HG03342 (cell line): ENCODE data around the gene B4GALNT2.

Experiments
- ATAC-seq: cut with Tn5 transposase; IDR thresholded peaks from one replicate; pipeline ENCODE4 v1.9.1; 2021; ENCODE audit warnings: mild to moderate bottlenecking, moderate library complexity; ENCODE audit not compliant: unreplicated experiment

B4GALNT2 gene

DNA sequence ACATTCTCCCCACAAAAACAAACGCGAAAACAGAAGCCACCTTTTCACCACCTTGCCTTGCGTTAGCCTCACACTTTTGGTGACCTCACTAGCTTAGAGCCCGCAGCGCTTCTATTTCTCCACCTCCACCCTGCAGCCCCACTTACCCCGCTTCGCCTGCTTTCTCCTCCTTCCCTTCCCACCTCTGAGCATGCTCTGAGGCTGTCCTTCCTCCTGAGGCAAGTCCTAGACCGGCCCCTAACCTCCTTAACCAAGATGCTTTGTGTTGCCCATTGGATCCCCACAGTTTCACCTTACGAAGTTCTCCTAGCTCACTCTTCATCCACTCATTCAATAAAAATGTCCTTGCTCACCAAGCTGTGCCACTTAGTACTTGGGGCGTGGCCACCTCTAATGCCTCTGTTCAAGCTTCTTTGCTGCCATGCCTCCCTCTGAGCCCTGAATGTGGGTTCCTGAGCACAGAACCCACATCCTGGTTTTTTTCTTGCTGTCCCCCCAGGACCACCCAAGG is 76.5 kb downstream of the B4GALNT2 start:
- no peak for ATAC-seq

DNA sequence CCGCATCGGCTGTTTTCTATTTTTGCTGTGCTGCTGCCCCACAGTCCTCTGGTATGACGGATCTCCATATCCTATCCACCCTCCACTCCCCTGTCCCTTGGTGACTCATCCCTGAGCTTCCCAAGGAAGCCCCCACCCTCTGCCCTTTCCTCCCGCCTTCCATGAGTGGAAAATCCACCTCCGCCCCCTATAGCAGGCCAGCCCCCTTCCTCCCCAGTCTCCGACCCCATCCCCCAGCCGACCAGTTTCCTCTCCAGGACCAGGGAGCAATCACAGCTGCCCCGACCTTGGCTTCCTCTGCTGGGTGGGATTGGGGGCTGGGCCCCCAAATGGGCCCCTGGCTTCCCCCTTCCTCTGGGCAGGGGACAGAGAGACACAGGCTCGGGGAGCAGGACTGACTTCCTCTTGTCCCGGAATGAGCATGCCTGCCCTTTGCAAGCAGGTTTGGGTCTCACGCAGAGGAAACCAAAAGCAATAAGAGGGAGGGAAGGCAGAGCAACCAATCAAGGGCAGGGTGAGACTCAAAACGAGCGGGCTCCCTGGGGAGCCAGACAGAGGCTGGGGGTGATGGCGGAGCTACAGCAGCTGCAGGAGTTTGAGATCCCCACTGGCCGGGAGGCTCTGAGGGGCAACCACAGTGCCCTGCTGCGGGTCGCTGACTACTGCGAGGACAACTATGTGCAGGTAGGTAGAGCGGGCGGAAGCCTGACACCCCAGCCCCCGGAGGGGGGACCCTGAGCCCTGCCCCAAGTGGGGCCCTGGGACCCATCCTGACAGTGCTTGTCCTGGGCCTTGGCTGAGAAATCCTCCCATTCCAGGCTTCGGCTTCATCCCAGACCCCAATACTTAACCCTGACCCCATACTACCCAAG is 77.8 kb downstream of the B4GALNT2 start, which contains the start of the genes ABI3 and GNGT2:
Gene ABI3, plus strand, starts transcription at position 550 of the 872 bp plus-strand sequence. Its CDS starts 18 bp downstream, at position 568.
Gene GNGT2, minus strand, starts transcription at position 417 of the 872 bp plus-strand sequence. CDS start 3,152 bp downstream, outside the sequence.
- ATAC-seq, result peak; percentile 80

DNA sequence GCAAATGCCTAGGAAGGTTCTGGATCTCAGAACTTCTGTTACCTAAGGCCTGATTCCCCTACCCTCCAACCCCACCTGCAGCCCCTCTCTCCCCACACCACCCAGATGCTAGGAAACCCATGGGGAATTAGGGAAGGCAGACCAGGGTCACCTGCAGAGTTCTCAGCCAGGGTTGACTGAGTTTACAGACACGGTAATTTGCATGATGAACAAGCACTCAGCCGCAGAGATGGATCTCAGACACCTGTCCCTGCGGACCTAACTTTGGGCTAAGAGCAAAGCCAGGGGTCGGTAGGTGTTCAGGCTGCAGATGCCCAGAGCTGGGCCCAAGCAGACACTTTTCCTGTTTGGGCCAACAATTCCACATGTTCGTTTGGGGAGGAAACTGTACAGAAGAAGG is 80.8 kb downstream of the B4GALNT2 start:
- no peak for ATAC-seq

DNA sequence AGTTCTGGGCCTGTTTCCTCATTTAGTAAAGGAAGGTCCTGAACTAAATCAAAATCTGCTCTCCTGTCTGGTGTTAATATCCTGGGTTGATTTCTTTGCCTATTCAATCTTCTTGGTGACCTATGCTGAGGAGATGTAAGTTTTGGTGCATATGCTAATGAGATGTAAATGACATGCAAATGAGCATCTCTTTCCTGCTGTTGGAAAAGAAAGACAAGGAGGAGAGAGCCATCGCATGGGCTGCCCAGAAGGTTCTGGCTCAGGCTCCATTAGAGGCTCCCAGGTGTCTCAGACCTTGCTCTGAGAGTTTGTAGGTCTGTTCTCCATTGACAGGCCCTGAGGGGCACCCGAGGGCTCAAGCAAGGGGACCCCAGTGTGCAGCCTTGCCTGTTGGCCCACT is 81.3 kb downstream of the B4GALNT2 start:
- ATAC-seq, result no peak

DNA sequence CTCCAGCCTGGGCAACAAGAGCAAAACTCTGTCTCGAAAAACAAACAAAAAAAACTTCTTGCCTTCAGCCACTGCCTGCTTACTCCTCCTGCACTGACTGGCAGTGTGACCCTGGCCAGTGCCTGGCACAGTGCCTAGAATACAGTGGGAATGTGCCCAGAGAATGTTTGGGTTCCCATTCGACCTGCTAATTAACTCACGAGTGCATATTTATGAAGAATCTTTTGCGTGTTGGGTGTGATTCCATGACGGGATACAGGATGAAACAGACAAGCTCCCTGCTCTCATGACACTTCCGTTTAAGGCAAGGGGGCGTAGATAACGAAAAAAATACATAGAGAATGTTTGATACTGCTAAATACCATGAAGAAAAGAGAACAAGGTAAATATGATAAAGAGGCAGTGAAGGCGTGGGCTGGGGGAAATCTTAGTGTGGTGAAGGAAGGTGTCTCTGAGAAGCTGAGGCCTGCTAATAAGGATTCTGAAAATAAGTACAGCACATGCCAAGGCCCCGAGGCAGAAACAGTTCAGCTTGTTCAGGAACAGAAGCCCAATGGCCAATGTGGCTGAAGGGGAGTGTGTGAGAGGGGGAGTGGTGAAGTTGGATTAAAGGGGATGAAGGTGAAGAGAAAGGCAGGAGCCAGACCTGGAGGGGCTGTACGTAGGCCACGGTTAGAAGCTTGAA is 82.2 kb downstream of the B4GALNT2 start:
- no peak for ATAC-seq

DNA sequence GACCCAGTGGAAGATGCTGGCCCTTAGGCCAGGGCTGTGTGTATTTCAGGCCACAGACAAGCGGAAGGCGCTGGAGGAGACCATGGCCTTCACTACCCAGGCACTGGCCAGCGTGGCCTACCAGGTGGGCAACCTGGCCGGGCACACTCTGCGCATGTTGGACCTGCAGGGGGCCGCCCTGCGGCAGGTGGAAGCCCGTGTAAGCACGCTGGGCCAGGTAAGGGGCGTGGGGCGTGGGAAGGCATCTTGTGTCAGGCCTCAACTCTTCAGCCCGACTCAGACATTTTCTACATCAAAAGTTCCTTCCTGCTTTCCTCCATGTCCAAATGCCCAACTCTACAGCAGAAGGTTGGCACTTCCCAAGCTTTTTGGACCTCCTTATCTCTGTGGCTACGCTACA is 83.9 kb downstream of the B4GALNT2 start:
- no peak for ATAC-seq

DNA sequence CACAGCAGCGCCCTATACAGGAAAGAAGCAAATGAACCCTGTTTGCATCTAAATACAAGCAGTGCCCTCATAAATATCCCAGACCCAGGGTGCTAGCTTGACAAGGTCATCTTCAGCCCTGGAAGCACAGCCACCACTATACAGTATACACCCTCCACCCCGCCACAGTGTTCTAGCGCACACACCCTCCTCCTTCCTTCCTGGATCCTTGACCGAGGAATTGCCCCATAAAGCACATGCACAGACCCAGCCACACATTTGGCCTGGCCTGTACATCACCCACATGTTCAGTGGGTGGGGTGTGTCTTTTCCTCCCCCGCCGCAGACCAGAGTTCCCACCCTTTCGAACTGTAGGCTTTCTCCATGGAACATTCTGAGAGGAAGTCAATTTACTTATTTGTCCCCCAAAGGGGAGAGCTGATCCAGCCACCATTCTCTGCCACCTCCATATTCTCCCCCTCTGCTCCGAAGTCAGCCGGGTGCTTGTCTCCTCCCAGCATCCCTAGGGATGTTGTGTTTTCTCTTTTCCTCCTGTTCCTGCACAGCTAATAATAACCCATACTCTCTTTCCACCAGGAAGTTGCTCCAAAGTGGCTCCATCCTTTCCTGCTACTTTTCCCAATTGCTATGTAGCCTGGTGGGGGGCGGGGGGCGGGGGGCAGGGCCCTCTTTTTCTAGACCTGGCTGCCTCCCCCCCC is 84.5 kb downstream of the B4GALNT2 start:
- no peak for ATAC-seq

DNA sequence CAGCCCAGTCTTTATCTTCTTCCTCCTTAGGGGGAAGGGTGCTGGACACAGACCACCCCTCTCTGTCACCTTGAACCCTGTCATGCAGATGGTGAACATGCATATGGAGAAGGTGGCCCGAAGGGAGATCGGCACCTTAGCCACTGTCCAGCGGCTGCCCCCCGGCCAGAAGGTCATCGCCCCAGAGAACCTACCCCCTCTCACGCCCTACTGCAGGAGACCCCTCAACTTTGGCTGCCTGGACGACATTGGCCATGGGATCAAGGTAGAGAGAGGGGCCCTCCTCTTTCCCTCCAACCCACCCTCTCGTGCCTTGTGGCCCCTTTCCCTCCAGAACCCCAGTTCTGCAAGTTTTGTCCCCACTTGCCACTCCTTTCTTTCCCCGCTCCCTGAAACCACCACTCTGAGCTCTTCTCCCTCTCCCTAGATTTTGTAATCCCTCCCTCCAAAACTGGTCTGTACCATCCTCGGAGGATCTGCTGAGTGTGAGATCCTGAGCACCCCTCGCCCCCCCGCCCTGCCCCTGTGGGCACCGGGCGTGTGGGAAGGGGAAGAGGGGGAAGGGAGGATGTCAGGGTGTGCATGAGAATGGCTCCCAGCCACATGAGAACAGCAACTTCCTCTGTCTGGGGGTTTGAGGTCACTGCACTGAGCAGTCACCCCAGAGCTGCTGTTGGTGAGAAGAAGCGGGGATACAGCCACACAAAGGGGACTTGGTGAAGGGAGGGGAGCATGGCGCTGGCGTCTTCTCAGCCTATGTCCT is 85.3 kb downstream of the B4GALNT2 start:
- peak; percentile 40 for ATAC-seq

DNA sequence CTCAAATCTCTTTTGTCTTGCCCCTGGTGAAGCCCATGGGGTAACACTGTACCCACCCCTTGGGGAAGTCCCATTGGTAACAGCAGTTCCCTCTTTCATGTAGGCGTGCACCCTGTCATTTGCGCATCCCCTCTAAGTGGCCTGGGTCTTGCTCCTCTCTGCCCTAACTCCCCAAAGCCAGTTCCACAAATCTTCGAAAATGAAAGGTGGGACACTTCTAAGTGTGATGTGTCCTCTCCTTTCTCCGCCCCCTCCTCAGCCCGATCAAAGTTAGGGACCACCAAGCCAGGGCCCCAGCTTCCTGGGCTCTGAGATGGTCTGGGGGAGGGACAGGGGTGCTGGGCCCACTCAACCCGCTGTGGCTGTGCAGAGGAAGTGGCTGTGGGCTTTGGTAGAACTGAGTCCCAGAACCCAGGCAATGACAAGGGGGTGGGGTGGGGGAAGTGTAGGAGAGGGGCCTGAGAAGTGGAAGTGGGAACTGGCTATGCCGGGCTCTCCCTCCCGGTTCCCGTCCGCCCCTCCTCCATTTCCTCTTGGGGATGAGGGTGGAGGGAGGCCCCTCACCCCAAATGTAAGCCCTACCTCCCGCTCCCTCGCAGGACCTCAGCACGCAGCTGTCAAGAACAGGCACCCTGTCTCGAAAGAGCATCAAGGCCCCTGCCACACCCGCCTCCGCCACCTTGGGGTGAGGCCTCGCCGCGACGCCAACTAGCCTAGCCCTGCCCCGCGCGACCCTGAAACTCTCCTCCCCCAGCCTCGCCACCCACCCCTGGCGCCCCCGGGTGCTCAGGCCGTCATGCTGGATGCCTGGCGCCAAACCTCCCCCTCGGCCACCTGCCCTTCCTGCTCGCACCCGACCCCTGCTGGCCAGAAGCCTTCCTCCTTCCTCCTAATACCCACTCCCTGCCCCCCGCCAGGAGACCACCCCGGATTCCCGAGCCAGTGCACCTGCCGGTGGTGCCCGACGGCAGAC is 86.7 kb downstream of the B4GALNT2 start:
- ATAC-seq, result peak; percentile 32

DNA sequence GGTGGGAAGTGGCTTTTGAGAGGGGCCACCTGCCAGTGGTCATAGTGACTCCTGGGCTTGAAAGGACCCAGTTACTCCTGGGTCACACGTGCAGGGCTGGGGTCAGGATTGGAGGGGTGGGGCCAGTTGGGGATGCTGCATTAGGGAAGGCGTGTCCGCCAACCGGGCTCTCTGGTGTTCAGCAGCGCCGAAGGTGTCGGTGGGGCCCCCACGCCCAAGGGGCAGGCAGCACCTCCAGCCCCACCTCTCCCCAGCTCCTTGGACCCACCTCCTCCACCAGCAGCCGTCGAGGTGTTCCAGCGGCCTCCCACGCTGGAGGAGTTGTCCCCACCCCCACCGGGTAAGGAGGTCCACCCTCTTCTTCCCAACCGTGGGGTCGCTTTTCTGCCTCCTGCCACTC is 87.4 kb downstream of the B4GALNT2 start:
- no peak for ATAC-seq

DNA sequence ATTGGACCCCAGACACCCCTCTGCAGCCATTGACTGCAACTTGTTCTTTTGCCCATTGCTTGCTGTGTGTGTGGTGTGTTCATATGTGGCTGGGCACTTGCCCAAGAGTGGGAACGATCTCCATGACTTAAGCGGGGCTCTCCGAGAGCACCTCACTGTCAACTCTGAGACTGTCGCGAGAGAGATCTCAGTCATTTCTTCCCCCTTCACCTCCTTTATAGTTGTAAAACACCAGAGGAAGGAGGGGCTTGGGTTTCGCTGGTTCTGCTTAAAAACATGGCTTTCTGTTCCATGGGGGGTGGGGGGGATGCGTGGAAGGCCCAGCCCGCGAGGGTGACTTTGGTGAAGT is 90.6 kb downstream of the B4GALNT2 start:
- ATAC-seq, result no peak

DNA sequence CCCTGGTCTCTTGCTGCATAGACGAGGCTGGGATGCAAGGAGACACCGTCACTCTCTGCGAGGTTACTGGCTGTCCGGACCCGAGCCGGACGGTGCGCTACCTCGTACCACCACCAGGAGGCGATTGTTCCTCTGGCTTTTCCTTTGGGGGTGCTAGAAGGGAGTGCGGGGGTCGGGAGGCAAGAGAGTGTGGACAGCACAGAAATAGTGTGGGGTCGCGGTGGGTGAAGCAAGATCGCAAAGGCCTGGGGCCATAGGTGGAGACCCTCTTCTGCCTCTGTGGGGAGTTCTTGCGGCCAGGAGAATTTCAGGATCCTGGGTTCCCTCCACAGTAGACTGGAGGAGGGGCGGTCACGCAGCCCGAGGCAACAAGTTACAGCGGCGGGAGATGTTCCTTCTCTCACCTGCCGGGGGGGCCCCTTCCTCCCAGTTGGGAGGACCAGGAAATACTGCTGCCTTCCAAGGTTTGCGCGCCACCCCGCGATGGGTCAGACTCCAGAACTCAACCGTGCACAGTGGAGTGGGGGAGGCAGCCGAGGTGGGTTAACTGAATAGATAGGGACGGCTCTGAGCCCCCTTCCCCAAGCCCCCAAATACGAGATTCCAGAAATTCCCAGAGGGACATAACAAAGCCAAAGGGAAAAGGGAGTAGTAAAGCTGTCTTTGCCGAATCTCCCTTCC is 91.1 kb downstream of the B4GALNT2 start:
- no peak for ATAC-seq

DNA sequence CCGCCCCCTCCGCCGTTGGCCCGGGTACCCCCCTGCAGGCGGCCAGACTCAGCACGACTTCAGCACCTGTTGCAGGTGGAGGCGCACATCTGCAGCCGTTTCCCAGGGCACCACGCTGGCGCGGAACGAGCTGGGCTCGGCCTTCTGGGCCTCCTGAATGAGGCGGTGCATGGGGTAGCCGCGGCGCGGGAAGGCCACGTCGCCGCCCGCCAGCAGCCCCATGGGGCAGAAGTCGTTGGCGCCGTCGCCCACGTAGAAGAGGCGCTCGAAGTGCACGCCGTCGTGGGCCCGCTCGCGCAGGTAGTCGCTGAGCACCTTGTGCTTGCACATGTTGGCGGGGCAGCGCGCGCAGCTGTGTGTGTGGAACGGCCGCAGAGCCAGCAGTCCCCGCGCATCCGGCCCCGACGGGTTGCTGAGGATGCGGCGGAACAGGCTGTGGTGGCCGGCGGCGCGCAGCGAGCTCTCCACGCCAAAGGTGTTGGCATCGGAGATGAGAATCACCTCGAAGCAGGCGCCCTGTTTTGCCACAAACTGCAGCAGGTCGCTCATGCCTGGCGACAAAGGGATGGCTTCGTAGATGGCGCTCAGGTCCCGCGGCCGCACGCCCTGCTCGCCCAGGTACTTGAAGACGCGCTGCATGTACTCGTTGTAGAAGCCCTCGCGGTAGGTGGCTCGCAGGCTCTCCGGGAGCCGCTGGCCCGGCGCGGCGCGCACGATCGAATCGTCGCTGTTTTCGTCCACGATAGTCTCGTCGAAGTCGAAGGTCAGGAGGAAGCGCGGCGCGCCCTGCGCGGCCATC is 91.8 kb downstream of the B4GALNT2 start:
- ATAC-seq, result no peak

DNA sequence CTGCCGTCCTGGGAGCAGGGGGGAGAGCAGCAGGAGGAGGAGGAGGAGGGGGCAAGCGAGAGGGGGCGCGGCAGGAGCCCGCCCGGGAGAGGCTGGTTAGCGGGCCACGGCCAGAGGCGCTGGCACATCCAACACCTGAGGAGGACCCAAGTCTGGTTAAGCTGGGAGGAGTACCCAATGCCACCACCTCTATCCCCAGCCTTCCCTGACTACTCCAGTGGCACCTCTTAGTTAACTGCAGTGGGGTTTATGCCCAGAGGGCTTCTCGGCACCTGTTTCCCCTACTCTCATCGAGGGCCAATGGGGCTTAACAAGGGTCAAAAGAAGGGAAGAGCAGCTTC is 92.4 kb downstream of the B4GALNT2 start:
- no peak for ATAC-seq

DNA sequence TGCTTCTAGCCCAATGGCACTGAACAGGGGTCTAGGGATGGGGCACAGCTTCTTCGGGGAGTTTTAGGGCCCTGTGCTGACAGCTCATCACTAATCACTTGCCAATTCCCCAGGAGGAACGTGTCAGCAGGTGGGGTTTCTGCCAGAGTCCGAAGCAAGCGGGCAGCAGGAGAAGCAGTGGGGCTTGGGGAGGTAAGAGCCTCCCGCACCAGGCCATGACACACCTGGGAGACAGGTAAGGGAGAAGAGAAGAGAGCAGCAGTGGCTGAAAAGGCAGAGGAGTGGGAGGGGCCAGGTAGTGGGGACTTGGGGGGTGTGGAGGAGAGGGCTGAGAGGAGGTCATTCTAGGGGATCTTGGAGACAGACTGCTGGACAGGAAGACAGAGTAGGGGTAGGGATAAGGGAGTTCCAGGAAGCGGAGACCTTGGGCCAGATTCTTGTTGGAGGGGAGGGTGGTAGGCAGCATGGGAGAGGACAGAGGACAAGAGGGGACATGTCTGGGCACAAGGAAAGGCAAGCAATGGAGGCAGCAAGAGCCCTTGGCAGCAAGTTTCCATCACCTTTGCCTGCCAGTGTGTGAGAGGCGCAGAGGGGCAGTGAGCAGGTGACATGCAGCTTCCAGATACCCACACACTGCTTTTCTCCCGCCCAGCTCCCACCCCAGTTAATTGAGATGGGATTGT is 93.1 kb downstream of the B4GALNT2 start:
- no peak for ATAC-seq
